Measurements from ENCODE around the gene CNTNAP2. TPM values are rescaled to one million over a fixed set of nuclear protein-coding genes. Genes with fewer than 3 reads are reported as not detected.

The CNTNAP2 gene
- polyA plus RNA-seq, 2 donors = 0.41 to 0.48 TPM

- peaks cover 0 to 2% of the 10 kb centered on the region in 2 donors for H3K9me3 ChIP-seq (ENCODE audit: control insufficient read depth in 2 of 2, insufficient read depth in 1 of 2, low read depth in 1 of 2, low read length in 1 of 2)
- no peaks in the 10 kb centered on the region for H3K27me3 ChIP-seq (ENCODE audit: control insufficient read depth in 1 of 2, insufficient read depth in 2 of 2, low read length in 2 of 2)
- H3K36me3 ChIP-seq (ENCODE audit: control insufficient read depth in 2 of 2, insufficient read depth in 2 of 2, low read length in 1 of 2) = no peaks in the 10 kb centered on the region
- no peak overlapping the region for H3K27ac ChIP-seq (ENCODE audit: low read depth in 2 of 2, low read length in 1 of 2)
- H3K4me1 ChIP-seq (ENCODE audit: control insufficient read depth in 2 of 2, insufficient read depth in 2 of 2, low read length in 1 of 2) = no peaks in the 10 kb centered on the region
- H3K4me3 ChIP-seq (ENCODE audit: low read depth in 1 of 2, low read length in 2 of 2) = no peak overlapping the region
These were observed 1277.7 kb downstream of the CNTNAP2 start for GRCh38 chr7:147394329-147394728.

GRCh38 chr7:147400221-147400689 is 1283.7 kb downstream of the CNTNAP2 start:
- H3K27ac ChIP-seq (ENCODE audit: low read depth in 2 of 2, low read length in 1 of 2) = no peak overlapping the region
- H3K27me3 ChIP-seq (ENCODE audit: control insufficient read depth in 1 of 2, insufficient read depth in 2 of 2, low read length in 2 of 2) = no peaks in the 10 kb centered on the region
- H3K36me3 ChIP-seq (ENCODE audit: control insufficient read depth in 2 of 2, insufficient read depth in 2 of 2, low read length in 1 of 2) = no peaks in the 10 kb centered on the region
- H3K4me1 ChIP-seq (ENCODE audit: control insufficient read depth in 2 of 2, insufficient read depth in 2 of 2, low read length in 1 of 2) = no peaks in the 10 kb centered on the region
- H3K4me3 ChIP-seq (ENCODE audit: low read depth in 1 of 2, low read length in 2 of 2) = no peak overlapping the region
- WGBS, 2 donors = 50 to 68% methylated on average over 3 of the region's 3 CpGs
- H3K9me3 ChIP-seq (ENCODE audit: control insufficient read depth in 2 of 2, insufficient read depth in 1 of 2, low read depth in 1 of 2, low read length in 1 of 2) = no peaks in the 10 kb centered on the region

- Histone ChIP-seq H3K9me3 (ENCODE audit: control insufficient read depth in 2 of 2, insufficient read depth in 1 of 2, low read depth in 1 of 2, low read length in 1 of 2) (no peaks in the 10 kb centered on the region), H3K27ac (ENCODE audit: low read depth in 2 of 2, low read length in 1 of 2) (no peak overlapping the region), H3K27me3 (ENCODE audit: control insufficient read depth in 1 of 2, insufficient read depth in 2 of 2, low read length in 2 of 2) (no peaks in the 10 kb centered on the region), H3K4me3 (ENCODE audit: low read depth in 1 of 2, low read length in 2 of 2) (no peak overlapping the region), H3K36me3 (ENCODE audit: control insufficient read depth in 2 of 2, insufficient read depth in 2 of 2, low read length in 1 of 2) (no peaks in the 10 kb centered on the region), H3K4me1 (ENCODE audit: control insufficient read depth in 2 of 2, insufficient read depth in 2 of 2, low read length in 1 of 2) (no peaks in the 10 kb centered on the region)
- 79 to 84% methylated on average over 1 of the region's 1 CpG for whole genome bisulfite sequencing, 2 donors
These were observed 1284.3 kb downstream of the CNTNAP2 start for GRCh38 chr7:147400925-147401324.

- no peak overlapping the region for H3K27ac ChIP-seq (ENCODE audit: low read depth in 2 of 2, low read length in 1 of 2)
- no peaks in the 10 kb centered on the region for H3K36me3 ChIP-seq (ENCODE audit: control insufficient read depth in 2 of 2, insufficient read depth in 2 of 2, low read length in 1 of 2)
- WGBS, 2 donors = 87 to 88% methylated on average over 4 of the region's 4 CpGs
- no peaks in the 10 kb centered on the region for H3K27me3 ChIP-seq (ENCODE audit: control insufficient read depth in 1 of 2, insufficient read depth in 2 of 2, low read length in 2 of 2)
- H3K4me3 ChIP-seq (ENCODE audit: low read depth in 1 of 2, low read length in 2 of 2) = no peak overlapping the region
- H3K9me3 ChIP-seq (ENCODE audit: control insufficient read depth in 2 of 2, insufficient read depth in 1 of 2, low read depth in 1 of 2, low read length in 1 of 2) = no peaks in the 10 kb centered on the region
- H3K4me1 ChIP-seq (ENCODE audit: control insufficient read depth in 2 of 2, insufficient read depth in 2 of 2, low read length in 1 of 2) = no peaks in the 10 kb centered on the region
These were observed 1289.0 kb downstream of the CNTNAP2 start for GRCh38 chr7:147405621-147406020.

GRCh38 chr7:147406521-147407135 is 1290.0 kb downstream of the CNTNAP2 start:
- no peaks in the 10 kb centered on the region for H3K27me3 ChIP-seq (ENCODE audit: control insufficient read depth in 1 of 2, insufficient read depth in 2 of 2, low read length in 2 of 2)
- no peak overlapping the region for H3K4me3 ChIP-seq (ENCODE audit: low read depth in 1 of 2, low read length in 2 of 2)
- WGBS, 2 donors = 35 to 54% methylated on average over 3 of the region's 3 CpGs

GRCh38 chr7:147411096-147411495 is 1294.5 kb downstream of the CNTNAP2 start:
- H3K27ac ChIP-seq (ENCODE audit: low read depth in 2 of 2, low read length in 1 of 2) = no peak overlapping the region
- no peaks in the 10 kb centered on the region for H3K36me3 ChIP-seq (ENCODE audit: control insufficient read depth in 2 of 2, insufficient read depth in 2 of 2, low read length in 1 of 2)
- H3K9me3 ChIP-seq (ENCODE audit: control insufficient read depth in 2 of 2, insufficient read depth in 1 of 2, low read depth in 1 of 2, low read length in 1 of 2) = no peaks in the 10 kb centered on the region
- no peak overlapping the region for H3K4me3 ChIP-seq (ENCODE audit: low read depth in 1 of 2, low read length in 2 of 2)
- no peaks in the 10 kb centered on the region for H3K4me1 ChIP-seq (ENCODE audit: control insufficient read depth in 2 of 2, insufficient read depth in 2 of 2, low read length in 1 of 2)
- no peaks in the 10 kb centered on the region for H3K27me3 ChIP-seq (ENCODE audit: control insufficient read depth in 1 of 2, insufficient read depth in 2 of 2, low read length in 2 of 2)

More at GRCh38 chr7:147406521-147407135, 1290.0 kb downstream of the CNTNAP2 start:
- Histone ChIP-seq H3K4me1 (ENCODE audit: control insufficient read depth in 2 of 2, insufficient read depth in 2 of 2, low read length in 1 of 2) (no peaks in the 10 kb centered on the region), H3K36me3 (ENCODE audit: control insufficient read depth in 2 of 2, insufficient read depth in 2 of 2, low read length in 1 of 2) (no peaks in the 10 kb centered on the region), H3K27ac (ENCODE audit: low read depth in 2 of 2, low read length in 1 of 2) (no peak overlapping the region), H3K9me3 (ENCODE audit: control insufficient read depth in 2 of 2, insufficient read depth in 1 of 2, low read depth in 1 of 2, low read length in 1 of 2) (no peaks in the 10 kb centered on the region)

GRCh38 chr7:147412109-147412508 is 1295.5 kb downstream of the CNTNAP2 start:
- H3K4me3 ChIP-seq (ENCODE audit: low read depth in 1 of 2, low read length in 2 of 2) = no peak overlapping the region
- no peaks in the 10 kb centered on the region for H3K9me3 ChIP-seq (ENCODE audit: control insufficient read depth in 2 of 2, insufficient read depth in 1 of 2, low read depth in 1 of 2, low read length in 1 of 2)
- no peak overlapping the region for H3K27ac ChIP-seq (ENCODE audit: low read depth in 2 of 2, low read length in 1 of 2)
- no peaks in the 10 kb centered on the region for H3K27me3 ChIP-seq (ENCODE audit: control insufficient read depth in 1 of 2, insufficient read depth in 2 of 2, low read length in 2 of 2)
- H3K36me3 ChIP-seq (ENCODE audit: control insufficient read depth in 2 of 2, insufficient read depth in 2 of 2, low read length in 1 of 2) = no peaks in the 10 kb centered on the region
- 58 to 64% methylated on average over 2 of the region's 2 CpGs for WGBS, 2 donors
- H3K4me1 ChIP-seq (ENCODE audit: control insufficient read depth in 2 of 2, insufficient read depth in 2 of 2, low read length in 1 of 2) = no peaks in the 10 kb centered on the region

- Histone ChIP-seq H3K27me3 (ENCODE audit: control insufficient read depth in 1 of 2, insufficient read depth in 2 of 2, low read length in 2 of 2) (no peaks in the 10 kb centered on the region), H3K4me1 (ENCODE audit: control insufficient read depth in 2 of 2, insufficient read depth in 2 of 2, low read length in 1 of 2) (no peaks in the 10 kb centered on the region), H3K4me3 (ENCODE audit: low read depth in 1 of 2, low read length in 2 of 2) (no peak overlapping the region), H3K27ac (ENCODE audit: low read depth in 2 of 2, low read length in 1 of 2) (no peak overlapping the region), H3K9me3 (ENCODE audit: control insufficient read depth in 2 of 2, insufficient read depth in 1 of 2, low read depth in 1 of 2, low read length in 1 of 2) (no peaks in the 10 kb centered on the region), H3K36me3 (ENCODE audit: control insufficient read depth in 2 of 2, insufficient read depth in 2 of 2, low read length in 1 of 2) (no peaks in the 10 kb centered on the region)
- WGBS, 2 donors = 42 to 52% methylated on average over 8 of the region's 8 CpGs
These were observed 1296.4 kb downstream of the CNTNAP2 start for GRCh38 chr7:147412782-147413556.

- Histone ChIP-seq H3K27ac (ENCODE audit: low read depth in 2 of 2, low read length in 1 of 2) (no peak overlapping the region), H3K36me3 (ENCODE audit: control insufficient read depth in 2 of 2, insufficient read depth in 2 of 2, low read length in 1 of 2) (no peaks in the 10 kb centered on the region), H3K27me3 (ENCODE audit: control insufficient read depth in 1 of 2, insufficient read depth in 2 of 2, low read length in 2 of 2) (no peaks in the 10 kb centered on the region), H3K4me3 (ENCODE audit: low read depth in 1 of 2, low read length in 2 of 2) (no peak overlapping the region), H3K4me1 (ENCODE audit: control insufficient read depth in 2 of 2, insufficient read depth in 2 of 2, low read length in 1 of 2) (no peaks in the 10 kb centered on the region), H3K9me3 (ENCODE audit: control insufficient read depth in 2 of 2, insufficient read depth in 1 of 2, low read depth in 1 of 2, low read length in 1 of 2) (no peaks in the 10 kb centered on the region)
These were observed 1296.9 kb downstream of the CNTNAP2 start for GRCh38 chr7:147413557-147413870.

- Histone ChIP-seq H3K9me3 (ENCODE audit: control insufficient read depth in 2 of 2, insufficient read depth in 1 of 2, low read depth in 1 of 2, low read length in 1 of 2) (no peaks in the 10 kb centered on the region), H3K4me3 (ENCODE audit: low read depth in 1 of 2, low read length in 2 of 2) (no peak overlapping the region), H3K27me3 (ENCODE audit: control insufficient read depth in 1 of 2, insufficient read depth in 2 of 2, low read length in 2 of 2) (no peaks in the 10 kb centered on the region), H3K4me1 (ENCODE audit: control insufficient read depth in 2 of 2, insufficient read depth in 2 of 2, low read length in 1 of 2) (no peaks in the 10 kb centered on the region), H3K27ac (ENCODE audit: low read depth in 2 of 2, low read length in 1 of 2) (no peak overlapping the region), H3K36me3 (ENCODE audit: control insufficient read depth in 2 of 2, insufficient read depth in 2 of 2, low read length in 1 of 2) (no peaks in the 10 kb centered on the region)
- WGBS, 2 donors = 78 to 92% methylated on average over 1 of the region's 1 CpG
These were observed 1299.4 kb downstream of the CNTNAP2 start for GRCh38 chr7:147415991-147416390.
